ENCODE data around the gene MLF2.

MLF2 gene

DNA sequence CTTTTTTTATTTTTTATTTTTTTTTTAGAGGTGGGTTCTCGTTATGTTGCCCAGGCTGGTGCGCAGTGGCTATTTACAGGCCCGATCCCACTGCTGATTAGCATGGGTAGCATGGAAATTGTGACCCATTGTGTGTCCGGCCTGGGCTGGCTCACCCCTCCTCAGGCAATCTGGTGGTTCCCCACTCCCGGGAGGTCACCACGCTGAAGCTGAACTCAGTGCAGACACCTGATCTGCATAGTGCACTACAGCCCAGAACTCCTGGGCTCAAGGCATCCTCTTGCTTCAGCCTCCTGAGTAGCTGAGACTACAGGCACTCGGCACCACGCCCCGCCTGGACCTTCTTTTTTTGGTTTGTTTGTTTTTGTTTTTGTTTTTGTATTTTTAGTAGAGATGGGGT lies 30.9 kb upstream of the MLF2 start:
- H3K4me3 ChIP-seq (ENCODE audit: low read depth, low read length), result no peak overlapping the region
- DNase-seq (ENCODE audit: low read depth), result no peak
- TF ChIP-seq, protein P1, sequence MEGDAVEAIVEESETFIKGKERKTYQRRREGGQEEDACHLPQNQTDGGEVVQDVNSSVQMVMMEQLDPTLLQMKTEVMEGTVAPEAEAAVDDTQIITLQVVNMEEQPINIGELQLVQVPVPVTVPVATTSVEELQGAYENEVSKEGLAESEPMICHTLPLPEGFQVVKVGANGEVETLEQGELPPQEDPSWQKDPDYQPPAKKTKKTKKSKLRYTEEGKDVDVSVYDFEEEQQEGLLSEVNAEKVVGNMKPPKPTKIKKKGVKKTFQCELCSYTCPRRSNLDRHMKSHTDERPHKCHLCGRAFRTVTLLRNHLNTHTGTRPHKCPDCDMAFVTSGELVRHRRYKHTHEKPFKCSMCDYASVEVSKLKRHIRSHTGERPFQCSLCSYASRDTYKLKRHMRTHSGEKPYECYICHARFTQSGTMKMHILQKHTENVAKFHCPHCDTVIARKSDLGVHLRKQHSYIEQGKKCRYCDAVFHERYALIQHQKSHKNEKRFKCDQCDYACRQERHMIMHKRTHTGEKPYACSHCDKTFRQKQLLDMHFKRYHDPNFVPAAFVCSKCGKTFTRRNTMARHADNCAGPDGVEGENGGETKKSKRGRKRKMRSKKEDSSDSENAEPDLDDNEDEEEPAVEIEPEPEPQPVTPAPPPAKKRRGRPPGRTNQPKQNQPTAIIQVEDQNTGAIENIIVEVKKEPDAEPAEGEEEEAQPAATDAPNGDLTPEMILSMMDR (IDR thresholded peaks at IDR 0.05; ENCODE audit: low read depth, low read length, missing control alignments), result no peak

DNA sequence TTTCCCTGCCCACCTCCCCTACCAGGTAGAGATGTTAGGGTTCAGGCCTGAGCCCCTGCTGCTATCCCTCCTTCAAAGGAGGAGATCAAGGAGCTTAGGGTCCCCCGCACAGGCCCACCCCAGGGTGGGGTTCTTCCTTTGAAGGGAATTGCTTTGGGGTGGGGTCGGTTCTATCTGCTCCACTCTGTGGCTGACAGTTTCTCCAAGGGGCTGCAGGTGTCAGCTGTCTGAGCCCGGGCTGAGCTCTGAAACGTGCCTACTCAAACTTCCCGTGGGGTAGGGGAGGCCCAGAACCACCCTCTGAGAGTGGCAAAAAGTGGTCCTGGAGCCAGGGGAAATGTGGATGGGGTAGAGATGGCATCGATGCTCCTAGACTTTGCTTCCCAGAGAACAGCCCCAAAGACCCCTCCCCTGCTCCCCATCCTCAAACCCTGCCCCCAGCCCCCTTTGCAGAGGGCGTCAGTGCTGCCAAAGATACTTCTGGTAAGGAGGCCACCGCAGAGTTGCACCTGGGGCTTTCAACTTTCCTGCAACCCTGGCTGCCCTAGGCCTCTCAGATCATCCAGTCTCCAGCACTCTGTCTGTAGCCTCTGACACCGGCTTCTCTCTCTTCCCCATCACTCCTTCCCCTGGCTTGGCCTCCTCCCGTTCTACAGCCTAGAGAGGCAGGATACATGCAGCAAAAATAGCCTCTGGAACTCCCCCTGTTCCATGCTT lies 30.1 kb upstream of the MLF2 start:
- no peak overlapping the region for H3K4me3 ChIP-seq (ENCODE audit: low read depth, low read length)
- TF ChIP-seq, protein P1 (IDR thresholded peaks at IDR 0.05; ENCODE audit: low read depth, low read length, missing control alignments), result no peak
- no peak for DNase-seq (ENCODE audit: low read depth)

DNA sequence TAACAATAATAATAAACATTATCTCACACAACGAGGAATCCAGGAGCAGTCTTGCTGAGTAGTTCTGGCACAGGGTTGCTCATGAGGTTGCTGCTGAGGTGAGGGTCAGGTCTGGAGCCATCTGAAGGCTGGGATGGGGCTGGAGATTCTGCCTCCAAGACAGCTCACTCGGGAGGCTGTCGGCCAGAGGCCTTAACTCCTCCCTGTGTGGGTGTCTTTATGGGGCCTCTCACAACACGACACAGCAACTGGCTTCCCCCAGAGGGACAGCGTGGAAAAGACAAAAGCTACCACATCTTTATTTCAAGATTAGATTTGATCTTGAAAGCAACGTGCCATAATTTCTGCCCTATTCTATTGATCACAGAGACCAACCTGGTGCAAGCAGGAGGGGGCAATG lies 29.2 kb upstream of the MLF2 start:
- no peak for DNase-seq (ENCODE audit: low read depth)
- TF ChIP-seq, protein P1 (IDR thresholded peaks at IDR 0.05; ENCODE audit: low read depth, low read length, missing control alignments), result no peak
- no peak overlapping the region for H3K4me3 ChIP-seq (ENCODE audit: low read depth, low read length)

DNA sequence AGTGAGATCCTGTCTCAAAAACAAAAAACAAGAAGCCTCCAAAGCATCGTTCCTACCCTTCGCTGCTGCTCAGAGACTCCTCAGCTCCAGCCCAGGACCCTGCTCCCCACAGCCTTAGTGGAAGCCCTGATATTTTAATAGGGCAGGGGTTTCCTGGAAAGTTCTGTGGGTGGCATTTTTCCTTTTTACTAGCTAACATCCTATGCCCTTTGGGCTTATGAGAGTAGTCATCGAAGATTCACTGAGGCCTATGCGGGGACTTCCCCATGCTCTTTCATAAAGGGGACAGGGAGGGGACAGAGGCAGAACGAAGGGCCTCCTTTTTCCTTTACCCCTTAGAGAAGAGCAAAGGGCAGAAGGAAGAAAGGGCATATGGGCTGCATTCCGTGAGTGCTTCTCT lies 27.6 kb upstream of the MLF2 start:
- no peak overlapping the region for H3K4me3 ChIP-seq (ENCODE audit: low read depth, low read length)
- no peak for DNase-seq (ENCODE audit: low read depth)
- TF ChIP-seq, protein P1 (IDR thresholded peaks at IDR 0.05; ENCODE audit: low read depth, low read length, missing control alignments), result no peak

DNA sequence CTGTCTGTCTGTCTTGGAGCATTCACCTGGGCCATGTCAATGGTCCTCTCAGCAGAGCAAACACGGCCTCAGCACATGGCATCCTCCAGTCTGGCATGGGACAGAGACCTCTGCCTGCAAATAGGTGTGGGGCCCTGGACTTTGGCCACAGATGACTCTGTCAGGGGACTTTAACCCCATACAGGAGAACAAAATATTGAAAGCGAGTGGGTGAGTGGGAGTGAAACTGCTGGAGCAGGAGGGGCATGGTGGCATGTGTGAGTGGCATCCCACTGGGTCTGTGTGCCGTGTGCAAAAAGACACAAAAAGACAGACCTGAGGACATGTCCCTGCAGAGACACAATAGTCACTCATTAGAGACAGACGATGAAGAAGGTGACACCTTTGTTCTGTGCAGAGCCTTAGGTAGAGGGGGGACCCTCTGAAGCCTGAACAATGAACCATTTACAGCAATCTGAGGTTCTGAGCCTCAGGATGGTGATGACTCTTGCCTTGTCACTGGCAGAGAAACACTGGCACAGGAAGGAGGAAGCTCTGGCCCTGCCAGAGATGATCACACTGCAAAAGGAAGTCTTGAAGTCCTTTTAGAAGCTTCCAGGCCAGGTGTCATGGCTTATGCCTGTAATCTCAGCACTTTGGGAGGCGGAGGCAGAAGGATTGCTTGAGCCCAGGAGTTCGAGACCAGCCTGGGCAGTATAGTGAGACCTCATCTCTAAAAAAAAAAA lies 26.9 kb upstream of the MLF2 start:
- TF ChIP-seq, protein P1 (IDR thresholded peaks at IDR 0.05; ENCODE audit: low read depth, low read length, missing control alignments), result no peak
- no peak overlapping the region for H3K4me3 ChIP-seq (ENCODE audit: low read depth, low read length)
- no peak for DNase-seq (ENCODE audit: low read depth)

DNA sequence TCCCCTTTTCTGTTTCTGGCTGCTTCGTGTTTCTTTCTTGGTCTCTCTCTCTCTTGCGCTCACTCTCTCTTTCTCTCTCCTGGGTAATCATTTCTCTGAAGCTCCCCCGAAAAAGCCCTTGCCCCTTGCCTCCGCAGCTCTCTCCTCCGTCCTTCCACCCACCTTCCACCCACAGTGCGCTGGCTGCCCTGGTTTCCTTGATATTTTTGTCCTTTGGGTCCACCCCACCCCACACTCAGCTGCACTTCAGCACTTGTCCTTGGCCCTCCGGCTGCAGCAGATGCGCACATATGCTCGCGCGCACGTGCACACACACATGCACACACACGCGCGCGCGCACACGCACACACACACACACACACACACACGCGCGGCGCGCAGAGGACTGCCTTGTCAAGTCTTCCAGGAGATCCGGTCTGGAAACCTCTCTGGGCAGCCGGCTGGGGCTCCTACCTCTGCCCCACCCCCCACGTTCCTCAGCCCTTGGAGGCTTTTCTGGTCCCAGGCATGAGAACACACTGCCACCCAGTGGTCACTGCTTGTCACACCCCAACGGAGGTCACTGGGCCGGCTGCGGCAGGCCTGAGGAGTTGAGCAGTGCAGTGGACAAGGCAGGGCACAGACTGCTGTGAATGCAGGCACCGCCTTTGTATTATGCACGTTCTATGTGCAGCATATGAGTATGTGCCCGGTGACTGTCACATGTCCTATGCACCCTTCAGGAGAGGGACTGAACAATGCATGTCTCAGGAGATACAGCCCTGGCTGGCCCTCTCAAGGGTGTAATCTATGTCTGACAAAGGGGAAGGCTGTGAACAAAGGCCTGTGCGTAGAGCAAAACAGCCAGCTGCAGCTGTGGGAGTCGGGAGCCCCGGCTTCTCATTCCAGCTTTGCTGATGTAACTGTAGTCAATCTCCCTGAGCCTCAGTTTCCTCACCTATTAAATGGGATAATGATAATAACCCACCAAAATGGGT lies 25.9 kb upstream of the MLF2 start:
- peak overlapping the region; percentile 47 for H3K4me3 ChIP-seq (ENCODE audit: low read depth, low read length)
- TF ChIP-seq, protein P1 (IDR thresholded peaks at IDR 0.05; ENCODE audit: low read depth, low read length, missing control alignments), result peak; percentile 91
- peak; percentile 57 for DNase-seq (ENCODE audit: low read depth)
